ENCODE data around the gene POTEI. TPM values are rescaled to one million over a fixed set of nuclear protein-coding genes. Genes with fewer than 3 reads are reported as not detected.
"Not testable (repeated sequence)": the region's sequence is repeated elsewhere in the genome, so short reads cannot be mapped to it uniquely, and the experiment has no call there.

Gene POTEI
- total RNA-seq (2014; rRNA removed; shearing (Covaris generic); ENCODE audit: low replicate concordance): 0.87 TPM in 1 of 2 replicates, not detected in the other

DNA sequence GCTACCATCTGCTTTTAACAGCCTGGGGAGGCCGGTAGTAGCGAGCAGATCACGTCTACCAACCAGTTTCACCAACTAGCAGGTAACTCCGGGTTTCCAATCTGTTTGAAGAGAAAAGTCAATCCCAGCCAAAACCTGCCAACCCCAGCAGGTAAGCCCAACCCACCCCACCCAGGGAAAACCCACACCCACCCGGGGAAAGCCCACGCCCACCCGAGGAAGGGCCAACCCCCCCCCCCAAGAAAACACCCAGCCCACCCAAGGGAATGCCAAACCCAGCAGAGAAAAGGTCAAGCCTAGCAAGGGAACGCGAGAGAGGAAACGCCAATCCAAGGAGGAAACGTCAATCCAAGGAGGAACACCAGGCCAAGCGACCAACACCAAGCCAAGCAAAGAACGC, at the start of gene POTEI:
Gene POTEI (minus strand): TSS at position 101 of the 400 bp plus-strand sequence. CDS start 93 bp downstream, at position 8.
- not testable (repeated sequence) for H3K36me3 ChIP-seq (ENCODE audit: insufficient read depth, low read length); H3K27ac ChIP-seq (ENCODE audit: low read length); H3K79me2 ChIP-seq (ENCODE audit: low read length); H3K27me3 ChIP-seq (ENCODE audit: low read length); DNase-seq; H3K4me2 ChIP-seq (ENCODE audit: low read depth, low read length, poor library complexity, severe bottlenecking); H3K4me1 ChIP-seq (ENCODE audit: low read length); H3K9ac ChIP-seq (ENCODE audit: low read length); H3K9me2 ChIP-seq (replicated peaks; ENCODE audit: insufficient read depth, low read length); H4K20me1 ChIP-seq (ENCODE audit: insufficient read depth, low read depth, low read length); H3K4me3 ChIP-seq (ENCODE audit: low read length); H3K9me3 ChIP-seq (ENCODE audit: low read length); H2AFZ ChIP-seq (ENCODE audit: low read length)

DNA sequence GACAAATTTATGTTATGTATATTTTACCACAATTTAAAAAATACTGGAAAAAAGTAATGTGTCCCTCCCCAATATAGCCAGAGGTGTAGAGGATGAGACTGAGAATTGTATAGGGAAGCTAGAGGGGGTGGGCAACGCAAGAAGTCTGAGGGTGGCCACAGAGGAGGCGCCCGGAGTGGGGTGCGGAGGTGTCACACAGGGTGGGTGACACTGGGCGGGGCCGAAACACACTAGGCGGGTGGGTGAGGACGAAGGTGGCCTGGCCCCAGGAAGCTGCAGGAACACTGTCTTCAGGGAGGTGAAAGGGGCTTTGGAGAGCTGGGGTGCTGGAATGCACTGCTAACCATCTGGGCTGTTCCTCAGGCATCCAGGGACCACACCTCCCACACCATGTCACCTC, 47.3 kb upstream of the POTEI start:
- H3K4me2 ChIP-seq (ENCODE audit: low read depth, low read length, poor library complexity, severe bottlenecking); DNase-seq; H3K27me3 ChIP-seq (ENCODE audit: low read length); H3K9me2 ChIP-seq (replicated peaks; ENCODE audit: insufficient read depth, low read length); H3K9ac ChIP-seq (ENCODE audit: low read length); H3K36me3 ChIP-seq (ENCODE audit: insufficient read depth, low read length); H3K4me3 ChIP-seq (ENCODE audit: low read length); H3K9me3 ChIP-seq (ENCODE audit: low read length); H2AFZ ChIP-seq (ENCODE audit: low read length); H3K4me1 ChIP-seq (ENCODE audit: low read length); H4K20me1 ChIP-seq (ENCODE audit: insufficient read depth, low read depth, low read length); H3K79me2 ChIP-seq (ENCODE audit: low read length); H3K27ac ChIP-seq (ENCODE audit: low read length): not testable (repeated sequence)

DNA sequence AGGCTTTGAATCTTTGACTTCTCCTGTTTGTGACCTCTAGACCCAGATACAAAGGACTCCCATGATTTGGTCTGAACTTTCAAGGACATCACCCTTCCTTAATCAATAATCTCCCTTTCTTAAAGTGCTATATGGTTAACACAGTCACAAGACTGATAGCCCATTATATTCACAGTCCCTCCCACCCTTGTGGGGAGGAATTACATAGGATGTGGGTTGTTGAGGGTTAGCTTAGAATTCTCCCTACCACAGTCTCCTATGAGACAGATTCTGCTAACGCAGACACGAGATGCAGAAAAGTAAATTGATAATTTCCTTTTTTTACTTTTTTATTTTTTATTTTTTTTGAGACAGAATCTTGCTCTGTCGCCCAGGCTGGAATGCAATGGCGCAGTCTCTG, 45.0 kb upstream of the POTEI start:
- H3K27me3 ChIP-seq (ENCODE audit: low read length); H4K20me1 ChIP-seq (ENCODE audit: insufficient read depth, low read depth, low read length); DNase-seq; H3K4me1 ChIP-seq (ENCODE audit: low read length); H3K9me3 ChIP-seq (ENCODE audit: low read length); H3K79me2 ChIP-seq (ENCODE audit: low read length); H3K9ac ChIP-seq (ENCODE audit: low read length); H3K9me2 ChIP-seq (replicated peaks; ENCODE audit: insufficient read depth, low read length); H2AFZ ChIP-seq (ENCODE audit: low read length); H3K27ac ChIP-seq (ENCODE audit: low read length); H3K36me3 ChIP-seq (ENCODE audit: insufficient read depth, low read length); H3K4me2 ChIP-seq (ENCODE audit: low read depth, low read length, poor library complexity, severe bottlenecking); H3K4me3 ChIP-seq (ENCODE audit: low read length): not testable (repeated sequence)

DNA sequence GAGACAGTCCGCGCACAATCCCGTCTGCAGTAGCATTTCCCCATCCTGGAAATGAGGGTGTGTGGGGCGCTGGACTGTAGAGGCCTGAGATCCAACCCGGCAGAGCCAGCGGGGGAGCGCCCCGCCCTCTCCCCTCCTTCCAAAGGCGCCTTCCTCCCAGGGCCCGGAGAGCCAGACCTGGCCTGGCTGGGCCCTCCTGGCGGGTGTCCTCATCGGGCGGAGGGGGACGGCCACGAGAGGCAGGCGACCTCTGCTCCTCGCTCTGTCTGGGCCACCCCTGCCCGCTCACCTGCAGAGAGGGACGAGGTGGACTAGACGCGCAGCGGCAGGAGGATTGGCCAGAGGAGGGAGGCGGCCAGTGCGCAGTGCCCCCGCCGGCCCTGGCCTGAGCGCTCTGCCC, 40.3 kb upstream of the POTEI start:
- H3K27me3 ChIP-seq (ENCODE audit: low read length); H3K36me3 ChIP-seq (ENCODE audit: insufficient read depth, low read length); H3K79me2 ChIP-seq (ENCODE audit: low read length); H3K9ac ChIP-seq (ENCODE audit: low read length); H3K4me3 ChIP-seq (ENCODE audit: low read length); H2AFZ ChIP-seq (ENCODE audit: low read length); H4K20me1 ChIP-seq (ENCODE audit: insufficient read depth, low read depth, low read length); H3K4me1 ChIP-seq (ENCODE audit: low read length); H3K4me2 ChIP-seq (ENCODE audit: low read depth, low read length, poor library complexity, severe bottlenecking); H3K9me2 ChIP-seq (replicated peaks; ENCODE audit: insufficient read depth, low read length); H3K9me3 ChIP-seq (ENCODE audit: low read length); H3K27ac ChIP-seq (ENCODE audit: low read length); DNase-seq: not testable (repeated sequence)

DNA sequence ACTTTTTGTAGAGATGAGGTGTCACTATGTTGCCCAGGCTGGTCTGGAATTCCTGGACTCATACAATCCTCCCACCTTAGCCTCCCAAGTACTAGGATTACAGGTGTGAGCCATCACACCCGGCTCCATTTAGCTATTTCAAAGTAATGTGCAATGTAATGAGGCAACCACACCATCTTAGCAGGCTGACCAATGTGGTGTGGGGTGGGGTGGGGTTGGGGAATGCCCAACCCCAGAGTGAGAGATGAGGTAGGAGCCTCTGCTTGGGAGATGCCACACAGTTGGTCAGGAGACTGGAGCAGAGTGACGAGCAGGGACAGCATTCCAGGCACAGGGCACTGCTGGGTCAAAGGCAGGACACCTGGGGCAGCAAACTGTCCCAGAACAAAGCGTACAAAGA, 39.3 kb upstream of the POTEI start:
- not testable (repeated sequence) for H3K27ac ChIP-seq (ENCODE audit: low read length); H2AFZ ChIP-seq (ENCODE audit: low read length); H3K4me3 ChIP-seq (ENCODE audit: low read length); H3K4me1 ChIP-seq (ENCODE audit: low read length); H3K4me2 ChIP-seq (ENCODE audit: low read depth, low read length, poor library complexity, severe bottlenecking); H3K9ac ChIP-seq (ENCODE audit: low read length); H3K36me3 ChIP-seq (ENCODE audit: insufficient read depth, low read length); DNase-seq; H3K27me3 ChIP-seq (ENCODE audit: low read length); H4K20me1 ChIP-seq (ENCODE audit: insufficient read depth, low read depth, low read length); H3K79me2 ChIP-seq (ENCODE audit: low read length); H3K9me3 ChIP-seq (ENCODE audit: low read length); H3K9me2 ChIP-seq (replicated peaks; ENCODE audit: insufficient read depth, low read length)

DNA sequence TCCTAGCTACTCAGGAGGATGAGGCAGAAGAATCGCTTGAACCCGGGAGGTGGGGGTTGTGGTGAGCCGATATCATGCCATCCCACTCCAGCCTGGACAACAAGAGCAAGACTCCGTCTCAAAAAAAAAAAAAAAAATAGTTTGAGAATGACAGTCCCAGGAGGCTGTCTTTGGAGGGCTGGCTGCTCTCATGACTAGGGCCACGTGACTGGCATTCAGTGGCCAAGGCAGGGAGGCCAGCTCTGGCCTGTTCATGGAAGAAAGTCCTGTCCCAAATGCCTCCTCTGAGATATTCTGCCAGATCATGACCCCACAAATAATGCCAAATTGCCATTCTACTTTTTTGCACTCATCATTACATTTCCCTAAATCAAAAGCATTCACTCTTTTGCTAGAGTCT, 35.9 kb upstream of the POTEI start:
- not testable (repeated sequence) for H3K79me2 ChIP-seq (ENCODE audit: low read length); H3K4me2 ChIP-seq (ENCODE audit: low read depth, low read length, poor library complexity, severe bottlenecking); H2AFZ ChIP-seq (ENCODE audit: low read length); H4K20me1 ChIP-seq (ENCODE audit: insufficient read depth, low read depth, low read length); H3K9me3 ChIP-seq (ENCODE audit: low read length); H3K4me3 ChIP-seq (ENCODE audit: low read length); H3K27ac ChIP-seq (ENCODE audit: low read length); H3K9ac ChIP-seq (ENCODE audit: low read length); H3K4me1 ChIP-seq (ENCODE audit: low read length); H3K36me3 ChIP-seq (ENCODE audit: insufficient read depth, low read length); DNase-seq; H3K27me3 ChIP-seq (ENCODE audit: low read length); H3K9me2 ChIP-seq (replicated peaks; ENCODE audit: insufficient read depth, low read length)

DNA sequence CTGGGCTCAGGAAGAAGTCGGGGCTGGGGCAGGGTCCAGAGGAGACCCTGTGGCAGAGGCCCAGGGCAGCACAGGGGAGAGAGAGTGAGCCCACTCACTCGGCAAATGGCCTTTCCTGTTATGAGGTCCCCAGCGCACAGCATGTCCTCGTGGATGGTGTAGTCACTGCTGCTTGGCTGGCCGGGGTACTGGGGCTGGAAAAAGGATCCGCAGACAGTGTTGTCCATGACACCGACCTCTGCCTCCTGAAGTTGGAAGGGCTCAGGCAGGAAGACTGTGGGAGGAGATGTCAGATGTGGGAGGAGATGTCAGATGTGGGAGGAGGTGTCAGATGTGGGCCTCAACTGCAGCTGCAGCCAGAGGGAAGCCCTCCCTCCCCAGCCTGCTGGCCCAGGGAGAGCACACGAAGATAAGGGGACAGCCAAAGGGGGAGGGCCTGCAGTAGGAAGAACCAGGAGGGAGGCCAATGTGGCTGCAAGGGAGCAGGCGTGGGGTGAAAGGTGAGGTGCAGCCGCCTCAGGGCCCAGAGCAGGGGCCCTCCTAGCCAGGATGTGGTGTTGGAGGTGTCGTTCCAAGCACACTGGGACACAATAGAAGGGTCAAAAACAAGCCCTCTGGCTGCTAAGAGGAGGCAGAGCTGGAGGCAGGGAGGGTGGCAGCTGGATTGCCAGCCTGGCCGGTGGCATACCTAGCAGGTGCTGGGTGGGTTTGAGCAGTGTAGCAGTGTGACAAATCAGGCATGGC, 34.8 kb upstream of the POTEI start:
- H3K9me3 ChIP-seq (ENCODE audit: low read length); H3K79me2 ChIP-seq (ENCODE audit: low read length); H3K27ac ChIP-seq (ENCODE audit: low read length); H2AFZ ChIP-seq (ENCODE audit: low read length); H3K4me3 ChIP-seq (ENCODE audit: low read length); DNase-seq; H3K9ac ChIP-seq (ENCODE audit: low read length); H3K9me2 ChIP-seq (replicated peaks; ENCODE audit: insufficient read depth, low read length); H4K20me1 ChIP-seq (ENCODE audit: insufficient read depth, low read depth, low read length); H3K27me3 ChIP-seq (ENCODE audit: low read length); H3K36me3 ChIP-seq (ENCODE audit: insufficient read depth, low read length); H3K4me2 ChIP-seq (ENCODE audit: low read depth, low read length, poor library complexity, severe bottlenecking); H3K4me1 ChIP-seq (ENCODE audit: low read length): not testable (repeated sequence)

DNA sequence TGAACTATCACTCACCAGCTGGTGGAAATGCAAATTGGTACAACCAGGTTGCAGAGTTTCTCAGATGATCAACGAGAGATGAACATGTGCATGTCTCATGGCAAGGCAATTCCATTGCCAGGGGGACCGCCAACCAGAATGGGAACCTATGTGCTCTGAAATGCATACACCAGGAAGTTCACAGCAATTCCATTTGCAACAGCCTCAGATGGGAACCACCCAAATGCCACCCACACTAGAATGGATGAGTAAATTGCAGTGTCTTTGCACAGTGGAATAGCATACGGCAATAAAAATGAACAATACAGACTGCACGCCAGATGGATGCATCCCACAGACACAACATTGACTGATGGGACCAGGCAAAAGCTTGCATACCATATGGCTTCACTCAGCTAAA, 33.7 kb upstream of the POTEI start:
- H3K27ac ChIP-seq (ENCODE audit: low read length); H3K9me3 ChIP-seq (ENCODE audit: low read length); H3K36me3 ChIP-seq (ENCODE audit: insufficient read depth, low read length); H3K4me1 ChIP-seq (ENCODE audit: low read length); H3K9me2 ChIP-seq (replicated peaks; ENCODE audit: insufficient read depth, low read length); H2AFZ ChIP-seq (ENCODE audit: low read length); H4K20me1 ChIP-seq (ENCODE audit: insufficient read depth, low read depth, low read length); H3K27me3 ChIP-seq (ENCODE audit: low read length); H3K9ac ChIP-seq (ENCODE audit: low read length); DNase-seq; H3K4me2 ChIP-seq (ENCODE audit: low read depth, low read length, poor library complexity, severe bottlenecking); H3K79me2 ChIP-seq (ENCODE audit: low read length); H3K4me3 ChIP-seq (ENCODE audit: low read length): not testable (repeated sequence)

DNA sequence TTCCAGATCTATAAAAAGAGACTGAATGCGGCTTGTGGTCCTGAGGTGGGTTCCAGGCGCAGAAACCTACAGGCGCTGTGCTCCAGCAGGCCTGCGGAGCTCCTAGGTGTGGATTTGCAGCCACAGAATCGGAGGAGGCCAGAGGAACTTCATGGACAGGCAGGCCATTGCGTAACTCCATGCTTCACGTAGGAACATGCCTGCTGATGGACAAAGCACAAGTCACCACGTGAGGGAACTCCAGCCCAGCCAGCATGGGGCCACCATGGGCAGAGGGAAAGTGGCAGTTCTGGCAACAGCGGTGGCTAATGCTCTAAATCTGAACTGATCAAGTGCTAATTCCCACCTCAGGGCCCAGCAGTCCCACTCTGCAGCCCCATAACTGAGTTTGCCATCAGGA, 29.1 kb upstream of the POTEI start:
- not testable (repeated sequence) for H3K36me3 ChIP-seq (ENCODE audit: insufficient read depth, low read length); H3K9me3 ChIP-seq (ENCODE audit: low read length); H3K9me2 ChIP-seq (replicated peaks; ENCODE audit: insufficient read depth, low read length); H3K4me1 ChIP-seq (ENCODE audit: low read length); H3K4me3 ChIP-seq (ENCODE audit: low read length); H3K27me3 ChIP-seq (ENCODE audit: low read length); H2AFZ ChIP-seq (ENCODE audit: low read length); H3K27ac ChIP-seq (ENCODE audit: low read length); DNase-seq; H3K79me2 ChIP-seq (ENCODE audit: low read length); H3K4me2 ChIP-seq (ENCODE audit: low read depth, low read length, poor library complexity, severe bottlenecking); H3K9ac ChIP-seq (ENCODE audit: low read length); H4K20me1 ChIP-seq (ENCODE audit: insufficient read depth, low read depth, low read length)
